Body of pancreas (tissue), 4 donors: Measurements from ENCODE around the gene MKI67.

ENCODE experiments used
- CTCF ChIP-seq, 7 experiments: fragments of 450-650 bp in 4 of 7; fragments of 200-600 bp in 3 of 7; sonication (generic) in 3 of 7; IDR thresholded peaks; one replicate each; pipeline ENCODE4 v1.5.1; 2016 to 2019; ENCODE audit warnings: antibody characterized with exemption in 7 of 7
- POLR2A ChIP-seq, 3 donors: fragments of 450-650 bp; IDR thresholded peaks; one replicate each; pipeline ENCODE4 v1.6.1; 2016; ENCODE audit warnings: antibody characterized with exemption in 3 of 3, mild to moderate bottlenecking in 2 of 3

GRCh38 chr10:128150561-128150960 is 24.3 kb upstream of the MKI67 start:
- TF ChIP-seq CTCF (IDR thresholded peaks at IDR 0.05), result no peak
- TF ChIP-seq POLR2A (IDR thresholded peaks at IDR 0.05), result no peak
